Measurements from ENCODE around the gene FPR3.
"Not testable (repeated sequence)": the region's sequence is repeated elsewhere in the genome, so short reads cannot be mapped to it uniquely, and the experiment has no call there.

Gene FPR3

DNA sequence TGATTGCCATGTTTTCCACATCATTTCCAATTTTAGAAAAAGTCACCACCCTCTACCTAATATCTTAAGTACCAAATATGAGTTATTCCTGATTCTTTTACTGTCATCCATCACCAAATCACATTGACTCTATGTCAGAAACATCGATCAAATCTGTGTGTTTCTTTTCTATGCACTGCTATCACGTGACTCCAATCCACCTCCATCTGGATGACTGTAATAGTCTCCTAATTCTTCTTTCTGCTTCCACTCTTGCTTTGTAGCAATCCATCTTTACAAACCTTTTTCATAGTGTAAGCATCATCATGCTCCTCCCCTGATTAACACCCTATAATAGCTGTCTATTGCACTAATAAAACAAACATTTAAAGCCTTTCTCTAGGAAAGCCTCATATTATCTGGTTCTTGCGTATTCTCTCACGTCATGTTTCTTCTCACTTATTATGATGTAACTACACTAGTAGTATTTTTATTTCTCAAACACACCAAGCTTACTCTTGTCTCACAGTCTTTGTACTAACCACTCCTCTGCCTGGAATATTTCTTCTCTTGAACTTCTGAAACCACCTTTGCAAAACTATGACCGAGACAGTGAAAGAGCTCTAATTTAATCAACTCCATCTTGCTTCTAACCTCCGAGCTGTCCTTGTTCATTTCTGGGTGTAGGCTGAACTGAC, 10.7 kb upstream of the FPR3 start:
- DNase-seq (ENCODE audit: low read depth) = no peak

DNA sequence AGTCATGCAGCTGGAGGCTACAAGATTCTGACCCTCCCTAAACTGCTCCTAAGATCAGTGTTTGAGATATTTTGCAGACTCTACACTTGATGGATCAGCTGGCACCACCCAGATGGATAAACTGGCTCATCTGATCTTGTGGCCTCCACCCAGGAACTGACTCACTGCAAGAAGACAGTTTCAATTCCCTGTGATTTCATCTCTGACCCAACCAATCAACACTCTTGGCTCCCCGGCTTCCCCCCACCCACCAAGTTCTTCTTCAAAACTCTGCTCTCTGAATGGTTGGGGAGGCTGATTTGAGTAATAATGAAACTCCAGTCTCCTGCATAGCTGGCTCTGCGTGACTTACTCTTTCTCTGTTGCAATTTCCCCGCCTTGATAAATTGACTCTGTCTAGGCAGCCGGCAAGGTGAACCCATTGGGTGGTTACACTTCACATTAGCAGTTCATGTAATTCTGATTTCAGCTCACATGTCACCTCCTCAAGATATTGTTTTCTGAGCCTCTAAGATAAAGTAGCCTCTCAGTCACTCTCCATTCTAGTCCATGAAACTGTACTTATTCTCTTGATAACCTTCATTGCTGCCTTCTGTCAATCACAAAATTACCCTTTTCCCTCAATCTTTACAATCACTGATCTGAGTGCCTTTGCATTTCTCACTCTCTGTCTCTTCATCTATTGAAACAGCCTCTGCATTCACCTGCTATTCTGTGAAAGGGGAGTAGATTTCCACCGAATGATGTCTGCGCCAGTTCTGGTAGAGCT, 9.9 kb upstream of the FPR3 start:
- peak; percentile 24 for DNase-seq (ENCODE audit: low read depth)

- no peak for DNase-seq (ENCODE audit: low read depth)
Measured at GRCh38 chr19:51786646-51787494, 8.1 kb upstream of the FPR3 start.

GRCh38 chr19:51788029-51788428, 6.9 kb upstream of the FPR3 start:
- no peak for DNase-seq (ENCODE audit: low read depth)

DNA sequence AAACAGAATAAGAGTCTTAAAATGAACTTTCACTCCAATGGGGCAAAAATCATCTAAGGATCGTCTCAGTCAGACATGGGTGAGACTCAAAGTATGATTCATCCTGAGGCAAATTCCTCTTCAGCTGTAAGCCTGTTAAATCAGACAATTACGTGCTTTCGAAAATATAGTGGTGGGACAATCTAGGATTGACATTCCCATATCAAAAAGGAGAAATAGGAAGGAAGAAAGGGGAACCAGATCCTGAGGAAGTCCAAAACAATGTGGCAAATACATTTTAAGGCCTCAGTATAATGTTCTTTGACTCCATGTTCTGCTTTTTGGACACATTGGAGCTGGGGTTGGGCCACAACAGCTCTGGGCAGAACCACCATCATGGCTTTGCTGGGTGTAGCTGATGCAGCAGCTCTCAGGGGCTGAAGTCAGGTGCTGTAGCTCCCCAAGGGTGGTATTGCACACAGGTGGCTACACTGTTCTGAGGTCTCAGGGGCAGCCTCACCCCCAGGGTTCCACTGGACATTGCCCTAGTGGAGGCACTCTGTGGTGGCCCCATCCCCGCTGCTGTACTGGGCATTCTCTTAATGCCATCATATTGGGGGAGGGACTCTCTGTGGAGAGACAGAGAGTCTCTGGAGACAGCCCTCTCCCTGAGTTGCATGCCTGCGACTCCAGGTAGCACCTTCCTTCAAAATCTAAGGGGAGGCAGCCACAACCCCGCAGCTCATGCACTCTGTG, 5.7 kb upstream of the FPR3 start:
- DNase-seq (ENCODE audit: low read depth) = no peak

DNA sequence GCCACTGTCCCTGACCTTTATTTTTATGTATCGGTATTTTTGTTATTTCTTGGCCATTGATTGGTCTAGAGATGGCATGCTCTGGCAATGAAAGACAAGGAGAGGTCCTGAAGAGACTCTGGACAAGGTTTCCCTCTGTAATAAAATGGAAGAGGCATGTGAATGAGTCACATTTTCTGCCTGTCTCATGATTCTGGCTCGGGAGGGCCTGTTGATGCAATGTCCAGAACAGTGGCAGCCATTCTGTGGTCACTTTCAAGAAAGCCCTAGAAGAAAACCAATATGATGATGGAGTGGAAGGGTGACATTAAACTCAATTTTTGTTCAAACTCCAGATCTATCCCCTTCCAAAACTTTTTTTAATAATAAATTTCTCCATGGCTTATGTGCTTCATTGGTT, 2.0 kb upstream of the FPR3 start:
- no peak for DNase-seq (ENCODE audit: low read depth)

DNA sequence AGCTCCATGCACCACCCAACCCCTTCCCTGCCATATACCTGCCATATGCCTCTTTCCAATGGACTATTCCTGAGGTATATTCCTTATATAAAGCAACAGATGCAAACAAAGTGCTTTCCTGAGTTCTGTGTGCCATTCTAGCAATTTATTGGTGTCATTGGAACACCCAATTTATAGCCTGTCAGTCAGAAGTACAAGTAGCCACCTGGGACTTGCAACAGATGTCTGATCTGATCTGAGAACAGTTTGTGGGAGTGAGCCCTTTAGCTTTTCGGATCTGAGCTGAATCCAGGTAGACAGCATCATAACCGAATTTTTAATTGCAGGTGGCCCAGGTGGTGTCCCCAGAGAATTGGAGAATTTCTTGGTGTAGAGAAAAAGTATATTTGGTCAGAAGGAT, 963 bp upstream of the FPR3 start:
- no peak for DNase-seq (ENCODE audit: low read depth)

DNA sequence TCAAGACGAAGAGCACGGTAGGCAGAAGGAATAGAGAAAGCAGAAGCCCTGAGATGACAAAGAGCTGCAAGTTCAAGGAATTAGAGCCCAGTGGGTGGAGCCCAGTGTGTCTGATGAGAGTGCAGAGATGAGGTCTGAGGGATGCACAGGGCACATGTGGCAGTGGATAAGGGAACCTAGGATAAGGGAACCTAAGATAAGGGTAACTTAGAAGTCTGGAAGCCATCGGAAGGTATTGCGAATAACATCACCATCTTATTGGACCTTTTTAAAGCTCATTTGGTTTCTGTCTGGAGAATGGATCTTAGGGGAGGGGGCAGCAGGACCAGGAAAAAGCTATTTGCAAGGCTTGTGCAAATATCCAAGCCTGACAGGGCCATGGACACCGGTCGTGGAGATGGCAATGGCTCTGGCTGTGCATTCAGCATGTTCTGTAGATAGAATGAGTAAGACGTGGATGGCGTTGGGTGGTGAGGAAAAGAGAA, 1.3 kb downstream of the FPR3 start:
- DNase-seq (ENCODE audit: low read depth) = no peak

DNA sequence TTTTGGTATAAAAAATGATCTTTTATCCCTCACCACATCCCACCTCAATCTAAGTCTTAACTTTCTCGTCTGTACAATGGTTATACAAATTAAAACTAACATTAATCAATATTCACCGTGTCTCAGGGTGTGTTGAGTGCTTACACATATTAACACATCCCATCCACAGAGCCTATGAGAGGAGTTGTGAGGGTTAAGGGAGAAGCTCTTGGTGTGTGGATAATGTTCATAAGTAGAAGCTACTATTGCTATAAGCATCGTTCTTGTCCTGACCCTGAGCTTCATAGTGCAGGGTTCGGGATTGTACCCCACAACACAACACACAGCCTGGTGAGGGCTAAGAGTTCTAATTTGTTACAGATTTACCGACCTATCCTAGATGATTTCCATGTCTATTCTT, 2.5 kb downstream of the FPR3 start:
- DNase-seq (ENCODE audit: low read depth) = no peak

GRCh38 chr19:51798062-51798461, 3.1 kb downstream of the FPR3 start:
- no peak for DNase-seq (ENCODE audit: low read depth)

DNA sequence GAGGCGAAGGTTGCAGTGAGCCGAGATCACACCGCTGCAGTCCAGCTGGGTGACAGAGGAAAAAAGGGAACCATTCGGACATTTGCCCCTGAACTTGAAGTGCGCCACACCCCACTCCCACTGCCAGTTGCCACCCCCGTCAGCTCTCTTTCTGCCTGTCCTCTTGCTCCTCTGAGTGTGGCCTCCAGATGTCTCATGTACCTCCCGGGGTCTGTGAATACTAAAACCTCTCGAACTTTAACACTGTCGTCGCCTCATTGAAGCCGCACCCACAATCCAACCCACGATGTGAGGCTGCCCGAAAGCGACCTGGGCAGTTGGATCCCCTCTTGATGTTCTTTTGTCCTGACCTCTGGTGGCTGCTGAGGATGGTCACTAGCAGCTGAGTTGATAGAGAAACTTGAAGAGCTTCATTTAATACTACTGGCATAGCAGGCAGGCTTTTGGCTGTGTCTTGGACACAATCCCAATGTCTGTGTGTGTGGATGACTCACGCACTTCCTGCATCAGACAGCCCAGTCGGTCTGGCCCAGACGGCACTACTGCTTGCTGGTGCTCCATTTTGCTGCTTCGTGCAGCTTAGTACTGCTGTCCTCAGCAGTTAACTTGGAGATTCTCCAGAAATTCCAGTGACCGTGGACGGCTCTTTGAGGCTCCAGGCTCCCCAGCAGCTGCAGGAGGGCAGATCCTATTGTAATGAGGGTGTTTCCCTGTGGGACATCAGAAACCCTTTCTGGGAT, 4.2 kb downstream of the FPR3 start:
- DNase-seq (ENCODE audit: low read depth) = no peak

DNA sequence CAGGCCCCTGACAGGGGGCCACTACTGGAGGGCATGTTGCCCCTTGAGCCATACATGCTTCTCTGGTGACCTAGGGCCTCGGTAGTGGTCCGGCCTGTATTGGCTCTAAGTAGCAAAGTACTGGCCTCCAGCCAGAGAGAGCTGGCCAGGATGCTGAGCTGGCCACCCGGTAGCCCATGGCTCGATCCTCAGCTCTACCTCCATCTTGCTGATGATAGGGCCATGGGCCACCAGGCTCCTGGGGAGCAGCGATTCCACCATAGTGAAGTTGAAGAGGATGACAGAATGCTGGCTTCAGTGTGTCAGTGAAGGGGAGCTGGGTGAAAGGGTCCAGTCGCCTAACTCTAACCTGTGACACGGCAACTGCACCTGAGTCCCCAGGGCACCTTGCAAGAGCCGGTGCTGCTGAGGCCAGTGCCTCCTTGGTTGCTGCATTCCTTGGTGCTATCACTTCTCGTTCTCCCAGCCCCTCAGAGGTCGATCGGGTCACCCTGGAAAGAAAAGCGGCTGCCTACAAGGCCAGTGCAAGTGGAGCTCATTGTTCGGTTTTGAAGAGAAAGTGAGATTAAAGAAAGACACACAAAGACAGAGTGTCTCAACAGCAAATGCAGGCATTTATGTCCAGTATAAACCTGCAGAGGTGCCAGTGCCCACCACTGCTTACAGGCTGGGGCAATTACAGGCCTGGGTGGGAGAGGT, 5.0 kb downstream of the FPR3 start:
- DNase-seq (ENCODE audit: low read depth) = no peak

- DNase-seq (ENCODE audit: low read depth) = no peak
Measured at GRCh38 chr19:51800473-51801244, 5.7 kb downstream of the FPR3 start.

GRCh38 chr19:51802775-51803174, 7.8 kb downstream of the FPR3 start:
- DNase-seq (ENCODE audit: low read depth) = no peak

GRCh38 chr19:51803519-51803918, 8.6 kb downstream of the FPR3 start:
- no peak for DNase-seq (ENCODE audit: low read depth)

DNA sequence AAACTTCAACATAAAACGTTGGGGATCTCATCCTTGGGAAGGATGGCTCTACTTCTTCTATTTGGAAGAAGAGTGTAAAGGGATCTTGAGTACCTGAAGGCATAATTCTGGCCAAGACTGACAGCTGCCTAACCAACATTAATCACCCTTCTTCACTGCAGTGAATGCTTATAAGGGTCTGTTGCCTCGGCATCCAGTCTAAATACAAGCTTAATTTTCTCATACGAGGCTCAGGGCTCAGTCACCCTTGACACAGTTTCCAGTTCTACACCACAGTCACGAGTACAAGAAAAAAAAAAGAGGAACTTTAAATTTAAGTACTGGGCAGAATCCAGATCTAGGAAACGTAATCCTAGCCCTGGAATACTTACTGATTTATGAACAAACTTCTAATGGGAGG, 9.0 kb downstream of the FPR3 start:
- DNase-seq (ENCODE audit: low read depth) = no peak

GRCh38 chr19:51804789-51805188, 9.8 kb downstream of the FPR3 start:
- not testable (repeated sequence) for DNase-seq (ENCODE audit: low read depth)

- DNase-seq (ENCODE audit: low read depth) = not testable (repeated sequence)
Measured at GRCh38 chr19:51805396-51805795, 10.4 kb downstream of the FPR3 start.

- DNase-seq (ENCODE audit: low read depth) = not testable (repeated sequence)
Measured at GRCh38 chr19:51806571-51806970, 11.6 kb downstream of the FPR3 start.
